ENCODE data around the gene SULT1B1.
"Not testable (repeated sequence)": the region's sequence is repeated elsewhere in the genome, so short reads cannot be mapped to it uniquely, and the experiment has no call there.

SULT1B1 gene

DNA sequence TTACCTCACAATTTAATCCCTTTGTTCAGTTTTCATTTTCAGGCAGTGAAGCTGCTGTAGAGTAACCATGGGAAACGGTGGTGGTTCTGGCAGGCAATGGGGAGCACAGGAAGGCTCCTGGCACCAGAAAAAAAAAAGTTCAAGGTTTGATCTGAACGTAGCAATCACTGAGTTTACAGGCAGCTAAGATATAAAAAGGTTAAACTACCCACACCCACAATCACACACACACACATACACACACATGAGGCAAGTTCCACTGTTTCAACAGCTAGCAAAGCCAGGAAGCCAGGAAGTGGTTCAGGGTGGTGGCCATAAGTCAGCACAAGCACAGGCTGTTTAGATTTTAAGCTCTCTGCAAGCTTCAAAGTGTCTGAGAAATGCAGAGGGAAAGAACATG is at the start of gene SULT1B1:
Gene SULT1B1, minus strand, starts transcription at position 166 of the 400 bp plus-strand sequence. CDS start 5,403 bp downstream, outside the sequence.
- no peak for DNase-seq

DNA sequence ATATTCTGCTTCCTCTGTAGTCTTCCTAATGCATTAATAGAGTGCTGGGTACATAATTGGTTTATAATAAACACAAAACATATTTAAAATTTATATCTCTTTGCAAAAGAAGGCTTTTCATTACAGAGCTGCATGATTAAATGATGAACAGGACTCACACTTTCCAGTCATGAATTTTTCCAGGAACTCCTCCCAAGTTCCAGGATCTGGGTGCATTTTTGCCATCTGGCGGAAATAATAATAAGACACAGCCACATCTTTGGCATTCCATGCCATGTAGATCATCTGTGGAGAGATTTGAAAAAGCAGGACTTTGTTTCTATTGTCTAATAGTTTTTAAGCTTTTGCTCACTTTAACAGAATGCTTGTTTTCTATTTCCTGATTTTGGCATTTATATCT is 40.2 kb upstream of the SULT1B1 start:
- DNase-seq = no peak

DNA sequence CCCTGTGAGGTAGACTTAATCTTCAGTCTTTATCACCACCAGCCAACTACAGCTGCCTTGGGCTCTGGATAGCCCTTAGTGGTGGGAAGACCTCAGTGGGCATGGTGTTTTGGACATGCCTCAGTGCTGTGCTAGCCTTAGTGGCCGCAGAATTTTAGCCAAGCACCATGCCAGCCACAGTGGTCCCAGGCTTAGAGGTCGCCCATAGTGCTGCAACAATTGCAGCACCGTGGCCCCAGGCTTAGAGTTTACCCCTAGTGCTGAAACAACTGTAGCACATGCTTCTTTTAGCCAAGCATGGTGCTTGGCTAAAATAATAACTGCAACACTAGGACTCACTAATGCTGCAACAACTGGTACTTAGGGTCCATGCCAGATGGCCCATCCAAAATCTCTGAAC is 38.9 kb upstream of the SULT1B1 start:
- DNase-seq = no peak

DNA sequence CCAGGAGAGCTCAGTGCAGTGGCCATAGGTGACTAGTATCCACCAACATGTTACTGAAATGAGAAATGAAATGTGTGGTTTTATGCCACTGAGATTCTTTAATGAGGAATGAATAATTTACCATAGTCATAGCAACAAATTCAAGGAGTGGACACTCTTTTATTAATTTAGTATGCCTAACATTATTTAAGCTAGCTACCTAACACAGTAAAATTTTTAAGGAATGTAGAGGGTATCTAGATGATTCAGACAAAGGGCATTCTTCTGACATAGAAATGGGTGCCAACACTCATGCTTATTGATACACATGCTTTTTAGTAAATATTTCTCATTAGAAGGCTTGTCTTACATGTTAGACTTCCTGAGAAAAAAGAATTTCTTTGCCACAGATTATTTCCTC is 33.3 kb upstream of the SULT1B1 start:
- DNase-seq = no peak

DNA sequence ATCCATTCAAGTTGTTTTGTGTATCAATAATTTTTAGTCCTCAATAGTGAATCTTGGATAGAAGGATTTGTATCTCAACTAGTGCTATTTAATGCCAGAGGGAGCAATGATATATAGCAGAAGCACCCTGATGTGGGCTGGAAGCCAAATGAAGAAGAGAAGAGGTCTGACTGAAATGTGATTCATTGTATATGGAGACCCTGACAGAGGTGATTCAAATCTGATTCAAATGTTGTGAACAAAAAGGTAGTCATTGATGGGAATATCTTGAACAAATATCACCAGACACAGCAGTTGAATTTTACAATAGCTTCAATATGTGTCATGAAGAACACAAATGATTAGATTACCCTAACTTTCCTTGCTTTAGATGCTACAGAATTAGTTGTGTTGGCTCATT is 27.5 kb upstream of the SULT1B1 start:
- no peak for DNase-seq

DNA sequence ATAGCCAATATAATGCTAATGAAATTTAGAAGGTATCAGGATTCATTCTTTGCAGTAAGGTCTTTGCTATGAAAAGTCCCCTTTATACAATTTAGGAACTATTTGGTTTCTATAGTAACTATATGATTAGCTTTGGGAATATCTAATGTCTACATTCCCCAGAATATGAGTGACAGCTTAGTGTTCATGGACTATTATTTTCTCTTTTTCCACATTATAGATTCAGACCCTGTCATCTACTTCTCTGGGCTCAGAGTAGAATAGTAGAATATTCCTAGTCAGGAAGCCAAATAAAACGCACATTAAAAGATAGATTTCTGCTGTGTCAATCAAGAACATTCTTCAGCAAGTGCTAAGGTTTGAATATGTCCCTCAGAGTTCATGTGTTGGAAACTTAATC is 26.1 kb upstream of the SULT1B1 start:
- DNase-seq = no peak

DNA sequence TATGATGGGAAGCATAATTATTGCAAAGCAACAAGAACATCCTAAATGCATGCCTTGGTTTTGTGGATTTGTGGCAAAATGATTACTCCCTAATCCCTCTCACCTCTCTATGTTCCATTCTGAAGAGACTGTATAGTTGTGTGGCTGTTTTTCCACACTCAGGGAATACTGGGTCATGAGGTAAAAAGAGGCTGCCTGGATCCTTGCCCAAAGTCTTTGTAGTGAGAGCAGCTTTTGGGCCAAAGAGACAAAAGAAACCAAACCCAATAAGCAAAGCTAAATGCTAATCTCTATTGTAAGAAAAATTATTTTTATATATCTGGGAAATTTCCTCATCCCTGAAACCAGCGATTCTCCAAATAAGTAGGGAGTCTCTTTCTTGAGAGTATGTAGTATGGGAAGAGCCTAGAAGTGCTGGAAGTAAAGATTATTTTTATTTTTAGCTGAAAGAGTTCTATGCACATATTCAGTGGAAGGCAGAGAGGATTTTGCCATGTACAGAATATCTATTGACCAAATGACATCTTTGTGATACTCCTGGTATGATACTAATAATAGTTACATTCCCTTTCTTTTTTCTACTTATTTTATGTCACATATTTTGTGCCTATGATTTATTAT is 24.9 kb upstream of the SULT1B1 start:
- no peak for DNase-seq

DNA sequence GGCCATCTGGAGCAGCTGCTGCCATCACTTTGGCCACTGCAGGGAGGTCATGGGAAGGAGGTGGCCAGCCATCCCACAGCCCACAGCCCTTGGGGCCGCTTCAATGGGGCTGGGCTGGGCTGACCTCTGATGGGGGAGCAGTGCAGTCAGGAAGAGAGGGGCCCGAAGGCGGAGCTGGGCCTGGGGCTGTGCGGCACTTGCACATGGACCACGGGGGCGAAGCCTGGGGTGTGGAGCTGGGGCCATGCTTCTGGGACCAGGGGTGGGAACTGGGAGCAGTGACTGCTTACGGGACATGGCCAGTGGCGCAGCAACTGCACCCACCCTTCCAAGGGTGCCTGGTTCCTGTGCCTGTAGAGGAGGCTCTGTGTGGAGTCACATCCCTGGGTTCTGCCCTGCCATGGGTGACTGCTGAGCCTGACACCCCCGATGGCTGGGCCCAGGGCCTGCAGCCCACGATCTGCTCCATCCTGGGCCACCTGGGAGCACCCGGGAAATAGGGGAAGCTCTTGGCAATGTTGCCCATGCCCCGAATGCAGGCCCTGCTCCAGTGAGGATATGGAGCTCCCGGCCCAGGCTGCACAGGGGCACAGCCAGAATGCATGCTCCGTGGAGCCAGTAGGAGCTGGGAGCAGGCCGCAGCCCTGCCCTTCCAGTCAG is 22.4 kb upstream of the SULT1B1 start:
- no peak for DNase-seq

DNA sequence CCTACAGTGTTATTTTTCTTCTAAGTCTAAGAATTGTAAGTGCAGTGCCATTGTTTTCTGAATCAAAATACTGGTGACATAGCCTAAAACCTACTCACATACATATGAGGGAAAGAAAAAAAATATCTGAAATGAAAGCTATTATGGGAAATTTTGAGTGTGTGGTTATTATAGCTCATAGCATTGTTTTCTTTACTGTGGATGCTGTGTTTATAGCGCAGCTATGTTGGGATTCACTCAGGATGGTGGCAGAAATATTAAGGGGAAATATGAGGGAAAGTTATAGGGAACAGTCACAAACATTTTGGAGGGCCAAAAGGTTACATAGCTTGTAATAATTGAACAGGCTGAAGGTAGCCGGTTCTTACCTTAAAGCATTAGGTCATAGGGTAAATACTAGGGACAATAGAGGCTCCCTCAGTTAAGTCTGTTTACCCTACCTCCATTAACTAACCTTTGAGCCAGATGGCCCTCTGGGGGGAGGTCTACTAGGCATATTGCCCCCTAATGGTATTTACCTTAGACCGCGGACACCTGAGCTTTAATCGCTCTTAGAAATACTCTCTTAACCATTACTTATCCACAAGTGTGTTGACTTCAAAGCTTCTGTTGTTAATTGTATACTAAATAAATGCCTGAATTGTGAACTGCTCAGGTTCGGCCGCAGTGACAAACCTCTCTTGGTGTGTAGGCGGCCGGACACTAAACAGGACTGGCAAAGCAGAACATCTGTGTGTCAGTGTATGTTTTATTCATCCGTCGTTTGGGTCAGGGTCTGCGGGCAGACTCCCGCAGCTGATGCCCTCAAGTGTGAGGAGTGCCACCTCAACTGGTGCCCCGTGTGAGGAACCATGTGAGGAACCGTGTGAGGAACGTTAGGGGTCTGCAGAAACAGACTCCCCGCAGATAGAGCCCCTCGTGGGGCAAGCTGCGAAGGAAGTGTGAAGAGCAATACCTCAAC is 21.3 kb upstream of the SULT1B1 start:
- DNase-seq = no peak

DNA sequence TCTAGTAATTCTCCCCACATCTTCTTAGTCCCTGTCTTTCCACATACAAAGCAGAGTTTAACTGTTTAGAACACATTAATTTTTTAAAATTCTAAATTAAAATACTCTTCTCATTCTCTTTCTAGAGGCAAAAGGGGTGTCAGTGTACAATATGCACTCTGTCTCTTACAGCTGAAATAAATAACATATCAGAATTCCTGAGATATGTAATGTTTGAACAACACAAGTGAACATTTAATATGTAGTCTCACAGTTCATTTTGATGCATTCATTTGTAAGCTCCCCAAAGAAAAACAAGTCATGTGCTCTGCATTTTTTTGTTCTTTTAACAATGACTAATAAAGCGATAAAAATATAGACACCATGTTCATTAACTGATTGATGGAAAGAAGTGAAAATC is 19.7 kb upstream of the SULT1B1 start:
- DNase-seq = no peak

DNA sequence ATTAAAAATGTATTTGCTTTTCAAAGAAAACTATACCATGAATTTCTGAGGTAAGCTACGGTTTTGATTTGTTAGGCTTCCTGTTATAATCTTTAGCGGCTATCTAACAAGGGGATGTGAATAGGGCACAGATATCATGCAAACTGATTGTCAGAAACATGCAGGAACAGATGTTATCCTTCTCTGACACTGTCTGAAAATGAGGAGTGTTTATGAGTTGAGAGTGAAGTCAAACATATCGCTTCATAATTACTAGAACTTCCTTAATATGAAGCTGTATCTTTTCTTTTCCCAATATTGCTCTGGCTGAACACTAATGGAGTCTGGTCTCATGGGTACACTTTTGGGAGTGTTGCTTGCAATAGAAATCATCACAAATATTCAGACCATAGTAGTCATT is 16.3 kb upstream of the SULT1B1 start:
- DNase-seq = no peak

DNA sequence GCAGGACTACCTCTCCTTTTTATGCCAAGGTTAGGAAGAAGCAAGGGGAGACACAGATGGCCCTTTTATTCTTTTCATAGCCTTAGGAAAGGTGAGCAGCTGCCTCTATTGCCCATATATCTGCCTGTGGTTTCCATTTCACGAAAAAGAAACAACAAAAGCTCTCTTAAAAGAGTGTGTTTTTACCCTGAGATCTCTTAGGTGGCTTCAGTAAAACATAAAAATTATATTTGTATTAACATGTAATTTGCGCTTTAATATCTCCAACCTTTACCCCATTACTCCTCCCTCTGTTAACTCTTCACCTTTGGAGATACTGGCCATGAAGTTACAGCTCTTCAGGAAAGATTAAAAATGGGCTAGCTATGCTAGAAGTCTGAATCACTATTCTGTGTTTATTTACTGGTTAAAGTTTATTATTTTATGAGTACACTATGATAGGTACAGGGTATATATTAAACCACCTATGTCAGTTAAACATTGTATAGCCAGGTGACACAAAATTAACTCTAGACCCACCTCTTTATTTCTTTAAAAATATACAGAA is 15.0 kb upstream of the SULT1B1 start:
- no peak for DNase-seq

DNA sequence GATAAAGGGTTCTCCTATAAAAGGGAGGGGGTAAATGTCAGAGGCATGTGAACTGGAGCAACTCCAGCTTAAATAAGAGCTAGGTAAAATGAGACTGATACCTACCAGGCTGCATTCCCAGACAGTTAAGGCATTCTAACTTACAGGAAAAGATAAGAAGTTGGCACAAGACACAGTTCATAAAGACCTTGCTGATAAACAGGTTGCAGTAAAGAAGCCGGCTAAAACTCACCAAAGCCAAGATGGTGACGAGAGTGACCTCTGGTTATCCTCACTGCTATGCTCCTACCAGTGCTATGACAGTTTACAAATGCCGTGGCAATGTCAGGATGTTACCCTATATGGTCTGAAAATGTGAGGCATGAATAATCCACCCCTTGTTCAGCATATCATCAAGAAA is 13.1 kb upstream of the SULT1B1 start:
- DNase-seq = no peak

DNA sequence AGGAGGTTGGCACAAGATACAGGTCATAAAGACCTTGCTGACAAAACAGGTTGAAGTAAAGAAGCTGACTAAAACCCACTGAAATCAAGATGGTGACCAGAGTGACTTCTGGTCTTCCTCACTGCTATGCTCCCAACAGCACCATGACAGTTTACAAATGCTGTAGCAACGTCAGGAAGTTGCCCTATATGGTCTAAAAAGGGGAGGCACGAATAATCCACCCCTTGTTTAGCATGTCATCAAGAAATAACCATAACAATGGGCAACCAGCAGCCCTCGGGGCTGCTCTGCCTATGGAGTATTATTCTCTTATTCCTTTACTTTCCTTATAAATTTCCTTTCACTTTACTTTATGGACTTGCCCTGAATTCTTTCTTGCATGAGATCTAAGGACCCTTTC is 8.1 kb upstream of the SULT1B1 start:
- DNase-seq = not testable (repeated sequence)

DNA sequence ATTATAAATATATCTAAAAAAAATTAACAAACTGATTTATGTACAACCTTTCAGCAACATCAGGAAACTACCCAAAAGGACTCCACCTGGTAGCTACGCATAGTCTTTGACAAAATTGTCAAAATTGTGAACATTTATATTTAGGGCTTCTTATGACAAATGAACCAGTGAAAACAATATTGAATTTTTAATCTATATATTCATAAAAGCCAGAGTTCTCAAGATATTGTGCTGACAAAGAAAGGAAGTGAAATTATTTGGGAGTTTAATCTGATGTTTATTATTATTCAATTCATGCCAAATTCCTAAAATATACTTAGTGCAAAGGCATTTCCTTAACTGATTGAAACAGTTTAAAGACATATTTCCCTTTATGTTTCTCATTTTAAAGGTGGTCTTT is 5.3 kb upstream of the SULT1B1 start:
- DNase-seq = no peak

DNA sequence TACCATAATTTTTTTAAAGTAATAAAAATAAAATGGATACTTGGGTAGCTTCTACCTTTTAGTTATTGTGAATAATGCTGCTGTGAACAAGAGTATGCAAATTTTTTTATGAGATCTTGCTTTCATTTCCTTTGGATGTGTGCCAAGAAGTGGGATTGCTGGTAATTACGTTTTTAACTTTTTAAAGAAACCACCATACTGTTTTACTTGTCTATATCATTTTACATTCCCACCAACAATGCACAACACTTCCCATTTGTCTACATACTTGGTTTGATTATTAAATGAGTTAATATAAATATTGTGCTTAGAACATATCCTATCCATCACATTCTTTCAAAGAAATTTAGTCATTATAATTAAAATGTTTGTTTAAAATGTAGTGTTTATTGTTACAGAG is 3.9 kb upstream of the SULT1B1 start:
- DNase-seq = no peak

DNA sequence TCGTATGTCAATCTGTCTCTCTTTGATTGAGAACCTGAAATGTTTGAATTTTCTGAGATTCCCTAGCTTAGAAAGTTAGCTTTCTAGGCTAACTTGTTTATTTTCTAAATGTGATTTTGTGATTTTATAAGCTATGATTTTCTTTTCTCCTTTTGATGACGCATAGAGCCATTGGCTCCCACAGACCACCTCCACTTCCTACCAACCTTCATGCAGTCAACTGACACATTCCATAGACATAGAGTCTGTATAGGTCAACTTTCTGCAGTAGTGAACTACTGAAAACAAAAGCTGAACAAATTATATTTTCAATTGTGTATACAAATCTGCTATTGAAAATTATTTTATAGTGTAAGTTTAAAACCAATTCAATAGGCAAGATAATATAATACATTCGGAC is 2.8 kb upstream of the SULT1B1 start:
- no peak for DNase-seq

DNA sequence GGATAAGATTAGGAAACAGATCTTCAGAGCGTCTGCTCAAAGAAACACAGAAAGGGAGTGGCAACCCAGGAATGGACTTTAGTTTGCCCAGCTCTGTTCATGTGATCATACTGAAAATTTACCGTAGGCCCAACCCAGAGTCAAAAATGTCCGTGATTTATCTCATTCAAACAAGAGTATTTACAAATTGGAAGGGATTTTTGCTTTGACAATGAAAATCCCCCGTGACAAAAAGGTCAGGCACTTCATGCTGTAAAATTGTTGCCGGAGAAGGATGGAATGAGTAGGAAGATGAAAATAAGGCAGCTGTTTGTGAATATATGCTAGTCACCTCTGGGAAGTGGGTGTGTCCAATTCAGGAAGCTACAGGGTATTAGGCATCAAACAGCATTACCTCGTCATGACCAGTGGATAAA is 1.2 kb downstream of the SULT1B1 start:
- no peak for DNase-seq

DNA sequence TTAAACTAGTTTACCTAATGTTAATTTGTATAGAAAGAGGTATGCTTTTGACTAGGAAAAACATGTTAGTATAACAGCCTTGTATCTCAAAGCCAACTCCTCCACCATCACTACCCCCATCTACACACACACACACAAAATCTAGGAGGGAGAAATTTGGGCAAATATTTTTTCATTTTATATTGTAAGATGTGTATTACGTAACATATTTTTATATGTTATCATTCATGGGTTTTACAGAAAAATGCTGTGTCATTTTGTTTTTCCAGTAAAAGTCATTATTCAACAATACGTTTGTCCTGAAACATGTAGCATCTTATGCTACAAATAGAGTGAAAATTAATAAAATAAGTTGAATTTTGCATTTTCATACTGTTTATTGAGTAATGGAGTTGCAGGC is 3.0 kb downstream of the SULT1B1 start:
- no peak for DNase-seq

DNA sequence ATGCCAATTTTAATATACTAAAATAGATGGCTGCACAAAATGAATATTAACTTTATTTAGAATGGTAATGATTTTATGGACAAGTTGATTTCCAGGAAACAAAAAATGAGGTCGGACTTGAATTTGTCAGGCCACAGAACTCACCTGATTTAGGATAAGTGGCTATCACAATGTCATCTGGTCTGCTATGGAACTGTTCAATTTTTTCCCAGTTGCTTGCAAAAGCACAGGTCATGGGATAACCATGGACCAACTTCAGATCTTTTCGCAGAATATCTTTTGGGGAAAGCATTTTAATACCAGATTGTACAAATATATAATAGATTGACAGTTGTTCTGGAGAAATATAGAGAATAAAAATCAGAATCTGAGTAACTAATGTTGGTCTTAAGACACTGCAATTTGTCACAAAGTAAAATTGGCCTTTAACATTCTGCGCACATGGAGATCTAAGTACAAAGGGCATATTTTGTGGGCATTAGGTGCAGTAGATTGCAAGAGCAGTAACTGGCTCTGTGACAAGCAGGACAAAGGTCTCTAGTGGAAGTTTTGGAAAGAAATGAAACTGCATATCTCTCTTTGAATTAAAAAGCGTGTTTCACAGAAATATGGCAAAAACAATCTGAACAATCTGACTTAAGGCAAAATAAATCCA is 5.4 kb downstream of the SULT1B1 start:
- DNase-seq = no peak

DNA sequence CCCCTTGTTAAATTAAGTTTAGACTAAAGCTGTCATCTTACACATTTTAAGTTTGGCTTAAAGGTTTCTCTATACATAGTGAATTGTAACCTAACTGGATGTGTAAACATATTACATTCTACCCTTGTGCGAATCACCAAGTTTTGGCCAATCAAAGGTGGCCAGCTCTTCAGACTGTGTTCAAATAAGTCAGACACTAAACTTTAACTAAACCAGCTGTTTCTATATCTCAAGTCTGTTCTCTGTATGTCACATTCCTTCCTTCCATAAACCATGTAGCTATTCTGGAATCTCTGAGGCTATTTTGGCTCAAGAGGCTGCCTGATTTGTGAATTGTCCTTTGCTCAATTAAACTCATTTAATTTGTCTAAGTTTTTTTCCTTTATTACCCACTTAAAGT is 6.7 kb downstream of the SULT1B1 start:
- no peak for DNase-seq

DNA sequence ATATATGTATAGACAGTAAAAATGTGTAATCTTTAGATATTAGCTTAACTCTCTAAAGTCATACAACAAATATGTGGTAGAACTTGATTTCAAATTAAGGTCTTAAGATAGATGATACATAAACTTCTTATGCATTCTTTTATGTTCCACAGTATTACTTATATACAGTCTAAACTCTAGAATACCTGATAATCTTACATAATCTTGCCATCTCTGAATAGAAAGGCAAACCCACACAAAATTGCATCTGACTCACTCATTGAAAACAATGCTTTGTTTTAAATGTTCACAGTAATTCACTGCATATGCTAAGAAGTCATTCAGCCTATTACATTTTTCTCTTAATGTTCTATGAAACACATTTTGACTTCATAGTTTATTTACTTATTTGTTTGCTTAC is 10.1 kb downstream of the SULT1B1 start:
- DNase-seq = no peak

DNA sequence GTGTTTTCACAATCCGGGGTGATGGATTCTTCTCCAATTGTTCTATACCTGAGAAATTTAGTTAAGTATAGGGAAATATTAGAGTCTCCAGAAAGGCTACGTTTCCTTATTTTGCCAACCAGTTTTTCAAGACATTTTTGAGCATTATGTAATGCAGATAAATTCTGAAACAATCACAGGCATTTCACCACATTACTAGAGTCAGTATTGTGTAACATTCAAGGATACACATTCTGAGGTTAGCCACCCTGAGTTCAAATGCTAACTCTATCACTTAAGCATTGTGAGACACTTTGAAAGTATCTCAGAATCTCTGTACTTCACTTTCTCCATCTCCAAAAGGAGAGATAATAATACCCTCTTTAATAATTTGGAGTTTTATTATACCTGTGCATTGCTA is 10.6 kb downstream of the SULT1B1 start:
- no peak for DNase-seq
